HG03558 (cell line): ENCODE results near the gene FIBP.
"Not testable (repeated sequence)": the region's sequence is repeated elsewhere in the genome, so short reads cannot be mapped to it uniquely, and the experiment has no call there.

ENCODE experiments used
- ATAC-seq: cut with Tn5 transposase; IDR thresholded peaks from one replicate; pipeline ENCODE4 v1.9.1; 2021; ENCODE audit warnings: moderate number of reproducible peaks; ENCODE audit not compliant: unreplicated experiment; ENCODE audit errors: extremely low read depth

Gene FIBP

DNA sequence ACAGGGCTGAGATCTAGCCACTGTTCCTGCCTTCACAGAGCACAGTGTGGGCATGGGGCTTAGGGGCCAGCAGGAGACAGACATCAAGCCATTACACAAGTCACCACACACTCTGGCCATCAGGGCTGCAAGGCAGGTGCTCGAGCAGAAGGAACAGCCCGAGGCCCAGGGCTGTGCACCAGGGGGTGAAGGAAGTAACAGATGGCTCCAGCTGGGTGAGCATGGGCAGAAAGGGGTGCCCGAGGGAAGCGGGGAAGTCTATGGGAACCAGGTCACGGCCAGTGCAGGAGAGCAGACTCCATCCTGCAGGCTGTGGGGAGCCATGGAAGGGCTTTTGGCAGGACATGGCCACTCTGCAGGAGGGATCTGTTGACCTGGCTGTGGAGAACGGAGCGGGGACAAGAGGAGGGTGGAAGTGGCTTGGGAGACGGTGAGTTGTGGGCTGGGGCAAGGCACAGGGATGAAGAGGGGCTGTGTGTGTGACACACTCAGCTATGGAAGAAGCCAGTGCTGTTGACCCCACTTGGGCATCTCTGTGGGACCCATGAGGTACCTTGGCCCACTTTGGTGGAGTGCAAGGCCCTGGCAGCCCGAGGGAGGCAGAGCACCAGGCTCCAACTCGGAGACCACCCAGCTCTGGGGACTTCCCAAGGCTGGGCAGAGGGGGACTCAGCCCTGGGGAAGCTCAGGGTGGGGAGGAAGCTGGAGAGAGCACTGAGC is 27.0 kb upstream of the FIBP start:
- no peak for ATAC-seq

DNA sequence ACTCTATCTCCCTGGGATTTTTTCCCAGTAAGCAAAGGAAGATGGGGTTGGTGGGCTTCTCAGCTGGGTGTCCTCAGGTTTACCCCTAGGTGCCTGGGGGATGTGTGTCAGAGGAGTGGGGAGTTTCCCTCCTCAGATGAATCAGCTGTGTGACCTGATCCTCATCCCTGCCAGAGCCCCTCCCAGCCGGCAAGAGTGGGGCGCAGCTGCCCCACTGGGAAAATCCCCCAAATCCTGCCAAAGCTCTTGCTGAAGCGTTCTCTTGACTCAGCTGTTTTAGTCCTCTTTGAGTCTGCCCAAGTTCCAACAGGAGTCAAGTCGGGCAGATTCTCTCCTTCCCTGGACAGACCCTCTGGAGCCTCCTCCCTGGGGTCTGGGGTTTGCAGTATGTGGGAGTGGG is 24.6 kb upstream of the FIBP start:
- no peak for ATAC-seq

DNA sequence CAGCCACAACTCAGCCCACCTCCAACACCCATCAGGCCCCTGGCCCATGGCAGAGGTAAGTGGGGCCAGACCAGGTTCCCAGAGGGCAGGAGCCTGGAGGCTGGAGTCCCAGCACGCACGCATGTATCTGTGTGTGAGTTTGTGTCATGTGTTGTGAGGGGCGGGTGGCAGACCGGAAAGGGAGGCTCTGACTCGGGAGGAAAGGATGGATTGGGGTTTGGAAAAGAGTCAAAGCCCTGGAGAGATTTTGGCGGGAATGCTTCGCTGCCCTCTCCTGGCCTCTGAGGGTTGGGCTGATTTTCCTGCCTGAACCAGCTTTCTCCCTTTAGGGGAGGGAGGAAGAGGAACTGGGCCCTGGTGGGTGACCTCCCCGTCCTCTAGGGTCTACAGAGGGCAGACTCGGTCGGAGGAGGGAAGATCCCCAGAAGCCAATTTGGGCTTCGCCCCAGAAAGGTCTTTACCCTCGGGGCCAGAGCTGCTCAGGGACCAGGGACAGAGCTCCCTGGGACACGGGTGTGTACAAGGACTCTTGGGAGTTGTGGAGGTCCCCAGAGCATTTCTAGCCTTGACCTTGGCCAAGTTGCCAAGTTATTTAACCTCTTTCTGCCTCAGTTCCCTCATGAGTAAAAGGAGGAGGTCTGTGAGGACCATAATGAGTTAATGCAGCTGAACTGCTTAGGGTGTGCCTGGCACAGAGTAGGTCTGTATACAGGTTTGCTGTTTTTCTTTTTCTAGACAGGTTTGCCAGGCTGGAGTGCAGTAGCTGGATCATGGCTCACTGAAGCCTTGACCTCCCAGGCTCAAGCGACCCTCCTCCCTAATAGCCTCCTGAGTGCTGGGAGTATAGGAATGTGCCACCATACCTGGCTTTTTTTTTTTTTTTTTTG is 23.7 kb upstream of the FIBP start:
- no peak for ATAC-seq

DNA sequence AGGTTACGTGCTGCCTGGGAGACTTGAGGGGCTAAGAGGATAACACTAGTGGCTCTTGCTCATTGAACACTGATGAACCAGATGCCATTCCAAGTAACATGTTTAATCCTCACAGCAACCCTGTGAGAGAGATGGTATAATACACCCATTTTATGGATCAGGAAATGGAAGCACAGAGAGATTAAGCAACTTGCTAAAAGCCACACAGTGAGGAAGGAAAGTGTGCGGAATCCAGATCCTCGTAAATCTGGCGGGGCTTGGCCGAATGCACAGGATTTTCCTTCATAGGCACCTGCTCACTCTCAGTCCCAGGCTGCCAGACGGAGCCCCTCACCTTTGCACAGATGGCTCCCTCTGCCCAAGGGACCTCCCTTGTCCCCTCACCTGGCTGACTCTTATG is 19.6 kb upstream of the FIBP start:
- no peak for ATAC-seq

DNA sequence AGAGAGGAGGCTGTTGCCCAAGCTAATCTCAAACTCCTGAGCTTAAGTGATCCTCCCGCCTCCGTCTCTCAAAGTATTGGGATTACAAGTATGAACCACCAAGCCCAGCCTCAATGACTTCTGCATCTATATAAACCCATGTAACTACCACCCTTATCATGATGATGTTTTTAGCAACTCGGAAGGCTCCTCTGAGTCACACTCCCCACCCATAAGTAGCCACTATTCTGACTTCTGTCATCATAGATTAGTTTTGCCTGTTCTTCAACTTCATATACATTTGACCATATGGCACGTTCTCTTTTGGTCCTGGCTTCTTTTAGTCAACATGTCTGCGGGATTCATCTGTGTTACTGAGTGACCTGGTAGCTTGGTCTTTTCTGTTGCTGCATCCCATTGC is 18.3 kb upstream of the FIBP start:
- no peak for ATAC-seq

DNA sequence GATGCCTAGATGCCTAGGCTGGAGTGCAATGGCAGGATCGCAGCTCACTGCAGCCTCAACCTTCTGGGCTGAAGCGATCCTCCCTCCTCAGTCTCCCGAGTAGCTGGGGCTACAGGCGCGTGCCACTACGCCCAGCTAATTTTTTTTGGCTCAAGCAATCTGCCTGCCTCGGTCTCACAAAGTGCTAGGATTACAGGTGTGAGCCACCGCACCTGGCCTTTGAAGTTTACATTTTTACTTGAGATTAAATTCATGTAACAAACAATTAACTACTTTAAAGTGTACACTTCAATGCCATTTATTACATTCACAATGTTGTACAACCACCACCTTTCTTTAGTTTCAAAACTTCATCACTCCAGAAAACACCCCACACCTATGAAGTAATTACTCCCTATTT is 15.4 kb upstream of the FIBP start:
- no peak for ATAC-seq

DNA sequence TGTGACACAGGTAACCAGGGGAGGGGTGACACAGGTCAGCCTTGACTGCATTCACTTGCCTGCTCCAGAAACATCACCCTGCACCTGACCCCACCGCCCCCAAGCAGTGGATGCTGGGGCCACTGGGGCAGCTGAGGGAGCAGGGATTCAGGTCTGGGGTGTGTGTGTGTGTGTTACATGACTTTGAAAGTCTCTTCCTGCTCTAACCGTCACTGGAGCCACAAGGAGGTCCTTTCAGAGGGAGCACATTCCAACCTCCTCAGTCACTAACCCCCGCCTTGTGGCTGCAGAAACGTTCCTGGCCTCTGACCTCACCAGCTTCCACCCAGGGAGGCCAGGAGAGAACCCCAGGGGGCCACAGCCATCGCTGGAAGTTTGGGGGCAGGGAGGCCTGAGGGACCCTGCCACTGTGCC is 14.8 kb upstream of the FIBP start:
- no peak for ATAC-seq

DNA sequence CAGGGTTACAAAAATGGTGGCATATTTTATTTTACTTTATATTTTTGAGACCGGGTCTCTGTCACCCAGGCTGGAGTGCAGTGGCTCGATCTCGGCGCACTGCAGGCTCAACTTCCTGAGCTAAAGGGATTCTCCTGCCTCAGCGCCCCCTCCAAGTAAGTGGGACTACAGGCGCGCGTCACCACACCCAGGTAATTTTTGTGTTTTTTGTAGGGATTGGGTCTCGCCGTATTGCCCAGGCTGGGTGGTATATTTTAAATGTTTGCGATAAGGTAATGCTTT is 12.6 kb upstream of the FIBP start:
- ATAC-seq, result no peak

DNA sequence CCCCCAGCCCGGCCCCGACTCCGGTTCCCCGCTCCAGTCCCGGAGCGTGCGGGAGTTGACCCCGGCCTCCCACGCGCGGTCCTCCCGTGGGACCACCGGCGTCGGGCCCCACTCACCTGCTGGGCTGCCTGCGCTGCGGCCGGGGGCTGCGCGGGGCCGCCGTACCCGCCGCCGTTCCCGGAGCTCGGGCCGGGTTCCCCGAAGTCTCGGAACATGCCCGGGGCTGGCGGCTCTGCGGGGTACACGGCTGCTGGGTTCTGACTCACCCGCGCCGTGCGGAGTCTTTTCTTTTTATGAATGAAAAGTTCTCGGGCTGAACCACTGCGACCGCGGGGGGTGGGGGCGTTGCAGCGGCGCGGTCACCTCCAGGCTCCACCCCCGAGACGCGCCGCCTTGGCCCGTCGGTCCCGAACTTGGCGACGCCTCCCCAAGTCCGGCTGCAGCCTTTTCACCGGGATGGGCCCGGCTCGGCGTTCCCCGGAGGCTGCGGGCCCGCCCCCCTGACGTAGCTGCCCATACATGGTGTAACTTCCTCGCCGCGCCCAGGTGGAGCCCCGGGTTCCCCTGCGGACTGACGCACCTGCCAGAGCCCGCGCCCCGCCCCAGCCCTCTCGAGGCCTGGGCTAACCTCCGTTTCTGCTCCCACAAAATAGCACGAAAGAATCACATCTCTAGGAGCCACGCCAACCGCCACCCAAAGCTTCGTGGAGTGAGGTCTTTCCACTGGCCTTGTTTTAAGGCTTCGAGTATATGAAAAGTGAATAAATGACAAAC is 12.0 kb upstream of the FIBP start, which contains the start of gene FOSL1:
TSS of gene FOSL1 (minus strand) at position 264 of the 774 bp plus-strand sequence. CDS start at position 215, 49 bp downstream.
- ATAC-seq, result peak; percentile 50

DNA sequence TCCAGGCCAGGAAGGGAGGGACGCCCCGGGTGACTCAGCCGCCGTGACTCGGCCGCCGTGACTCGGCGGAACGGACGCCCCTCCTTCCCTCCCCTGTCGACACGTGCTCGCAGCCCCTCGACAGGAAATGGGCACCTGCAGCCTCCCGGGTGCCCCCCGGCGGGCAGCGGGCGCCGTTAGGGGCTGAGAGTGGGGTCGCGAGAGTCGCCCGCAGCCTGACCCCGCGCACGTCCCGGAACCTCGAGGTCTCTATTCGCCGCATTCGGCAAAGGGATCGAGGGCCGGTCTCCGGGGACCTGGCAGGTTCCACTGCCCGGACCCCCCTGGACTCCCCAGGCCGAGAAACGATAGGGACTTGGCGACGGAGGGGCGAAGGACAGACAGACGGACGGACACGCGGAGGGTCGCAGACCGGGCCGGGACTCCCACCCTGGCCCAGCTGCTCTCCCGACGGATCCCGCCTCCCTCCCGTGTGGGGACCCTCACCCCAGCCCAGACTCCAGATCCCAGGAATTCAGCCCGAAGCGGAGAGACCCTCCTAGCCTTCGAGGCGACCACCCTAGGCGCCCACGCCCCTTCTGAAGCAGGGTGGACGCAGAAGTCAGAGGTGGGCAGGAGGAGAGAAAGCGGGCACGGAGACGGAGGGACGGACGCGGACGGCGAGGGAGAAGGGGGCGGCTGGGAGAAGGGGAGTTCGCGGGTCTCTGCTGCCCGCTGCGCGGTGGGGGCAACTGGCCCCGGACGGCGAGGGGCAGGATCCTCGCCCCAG is 11.3 kb upstream of the FIBP start:
- no peak for ATAC-seq

DNA sequence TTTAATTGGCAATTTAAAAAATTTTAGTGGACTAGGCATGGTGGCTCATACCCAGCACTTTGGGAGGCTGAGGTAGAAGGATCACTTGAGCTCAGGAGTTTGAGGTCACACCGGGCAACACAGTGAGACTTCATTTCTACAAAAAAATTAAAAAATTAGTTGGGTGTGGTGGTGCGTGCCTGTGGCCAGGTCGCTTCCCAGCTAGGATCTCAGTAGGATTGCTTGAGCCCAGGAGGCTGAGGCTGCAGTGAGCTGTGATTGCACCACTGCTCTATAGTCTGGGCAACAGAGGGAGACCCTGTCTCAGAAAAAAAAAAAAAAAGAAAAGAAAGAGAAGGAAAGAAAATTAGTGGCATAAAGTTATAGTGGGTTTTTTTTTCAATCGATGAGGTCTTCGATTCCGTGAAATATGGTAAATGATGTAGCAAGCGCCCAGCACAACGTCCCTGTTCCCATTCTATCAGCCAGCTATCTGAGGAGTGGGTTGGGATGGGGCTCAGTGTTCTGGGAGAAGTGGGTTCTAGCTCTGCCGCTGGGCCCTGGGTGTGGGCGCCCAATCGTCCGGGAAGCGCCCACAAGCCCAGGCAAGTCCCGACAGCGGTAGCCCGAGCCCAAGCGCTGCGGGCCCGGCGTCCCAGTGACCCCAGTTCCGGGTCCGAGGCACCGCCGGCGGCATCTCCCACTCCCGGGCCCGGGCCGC is 10.5 kb upstream of the FIBP start:
- no peak for ATAC-seq

DNA sequence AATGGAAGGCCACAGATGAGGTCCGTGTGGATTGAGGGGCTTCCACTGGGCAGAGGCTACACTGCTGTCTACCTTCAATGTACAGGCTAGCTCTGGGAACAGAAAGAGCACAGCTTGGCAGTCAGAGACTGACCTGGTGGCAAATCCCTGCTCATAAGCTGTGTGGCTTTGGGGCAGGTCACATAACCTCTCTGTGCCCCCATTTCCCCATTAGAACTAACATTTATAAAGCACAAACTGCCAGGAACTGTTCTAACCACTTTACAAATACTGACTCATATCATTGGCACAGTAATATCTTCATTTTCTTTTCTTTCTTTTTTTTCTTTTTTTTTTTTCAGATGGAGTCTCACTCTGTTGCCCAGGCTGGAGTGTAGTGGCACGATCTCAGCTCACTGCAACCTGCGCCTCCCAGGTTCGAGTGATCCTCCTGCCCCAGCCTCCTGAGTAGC is 8.8 kb upstream of the FIBP start:
- ATAC-seq, result no peak

DNA sequence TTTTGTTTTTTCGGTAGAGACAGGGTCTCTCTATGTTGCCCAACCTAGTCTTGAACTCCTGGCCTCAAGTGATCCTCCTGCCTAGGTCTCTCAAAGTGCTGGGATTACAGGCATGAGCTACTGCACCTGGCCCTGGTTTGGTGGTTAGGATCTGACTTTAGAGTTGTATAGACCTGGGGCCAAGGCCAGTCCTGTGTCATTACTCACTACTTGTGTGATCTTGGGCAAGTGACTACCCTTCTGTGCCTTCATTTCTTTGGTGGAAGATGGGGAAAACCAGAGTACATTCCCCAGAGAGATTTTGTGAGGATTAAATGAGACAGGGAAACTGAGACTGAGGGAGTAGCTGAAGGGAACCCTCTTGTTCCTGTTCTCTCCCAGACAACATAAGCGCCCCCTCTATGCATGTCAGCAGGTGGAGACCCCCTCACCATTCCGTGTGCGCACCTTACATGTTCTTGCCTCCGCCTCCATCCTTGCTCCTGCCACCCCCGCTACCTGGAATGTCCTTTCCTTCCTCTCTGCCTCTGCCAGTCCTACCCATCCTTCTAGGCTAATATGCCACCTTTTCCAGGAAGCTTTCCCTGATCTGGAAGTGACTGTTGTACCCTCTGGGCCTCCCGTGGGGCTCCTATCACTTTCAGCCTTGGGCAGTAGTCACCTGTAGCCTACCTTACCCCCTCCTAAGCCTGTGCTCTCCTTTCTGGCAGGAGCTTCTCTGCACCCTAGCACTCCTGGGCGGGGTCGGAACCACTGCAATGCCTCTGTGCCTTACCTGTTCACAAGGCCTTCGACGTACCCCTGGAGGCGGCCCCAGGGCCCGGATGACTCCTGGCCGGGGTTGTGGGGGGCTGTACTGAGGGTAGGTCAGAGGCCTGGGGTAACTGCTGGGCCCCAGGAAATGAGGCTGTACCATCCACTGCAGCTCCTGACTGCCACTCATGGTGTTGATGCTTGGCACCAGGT is 8.0 kb upstream of the FIBP start:
- no peak for ATAC-seq

DNA sequence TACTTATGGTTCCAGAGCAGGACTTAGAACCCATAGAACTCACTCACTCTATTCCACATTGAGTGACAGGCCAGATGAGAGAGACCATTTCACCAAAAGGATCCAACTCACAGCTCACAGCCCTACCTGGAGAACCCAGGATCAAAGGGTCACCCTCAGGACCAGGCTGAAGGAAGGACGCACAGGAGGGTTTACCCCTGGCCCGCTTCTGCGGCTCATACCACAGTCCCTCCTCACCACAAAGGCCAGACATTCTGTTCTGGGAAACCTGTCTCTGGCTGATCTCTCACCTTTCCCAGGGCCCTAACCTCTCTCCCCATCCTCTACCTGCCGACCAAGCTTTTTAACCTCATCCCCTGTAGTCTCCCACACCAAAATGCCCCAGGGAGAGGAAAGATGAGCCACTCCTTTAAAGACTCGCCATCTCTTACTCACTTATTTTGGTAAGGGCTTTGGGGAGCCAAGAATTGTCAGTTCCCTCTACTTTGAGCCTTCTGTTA is 7.3 kb upstream of the FIBP start:
- ATAC-seq, result no peak

DNA sequence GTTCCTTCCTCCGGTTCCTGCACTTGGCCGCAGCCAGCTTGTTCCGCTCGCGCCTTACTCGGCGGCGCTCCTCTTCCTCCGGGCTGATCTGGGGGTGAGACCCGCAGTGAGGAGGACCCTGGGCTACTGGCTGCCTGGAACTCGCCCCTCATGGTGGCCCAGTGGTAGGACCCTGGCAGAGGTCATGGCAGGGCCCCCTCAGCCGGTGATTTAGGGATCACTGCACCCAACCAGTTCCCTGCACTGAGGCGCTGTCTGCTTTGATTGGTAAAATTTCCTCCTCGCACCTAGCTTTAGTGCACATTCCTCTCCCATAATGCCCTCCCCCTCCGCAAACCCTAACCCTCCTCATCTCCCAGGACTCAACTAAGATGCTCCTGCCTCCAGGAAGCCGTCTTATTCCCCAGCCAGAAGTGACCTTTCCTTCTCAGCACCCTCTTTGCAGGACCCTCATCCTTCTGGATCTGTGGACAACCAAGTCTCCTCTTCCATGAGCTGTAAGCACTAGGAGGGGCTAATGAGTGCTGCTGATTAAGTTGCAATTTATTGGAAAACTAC is 5.8 kb upstream of the FIBP start:
- no peak for ATAC-seq

DNA sequence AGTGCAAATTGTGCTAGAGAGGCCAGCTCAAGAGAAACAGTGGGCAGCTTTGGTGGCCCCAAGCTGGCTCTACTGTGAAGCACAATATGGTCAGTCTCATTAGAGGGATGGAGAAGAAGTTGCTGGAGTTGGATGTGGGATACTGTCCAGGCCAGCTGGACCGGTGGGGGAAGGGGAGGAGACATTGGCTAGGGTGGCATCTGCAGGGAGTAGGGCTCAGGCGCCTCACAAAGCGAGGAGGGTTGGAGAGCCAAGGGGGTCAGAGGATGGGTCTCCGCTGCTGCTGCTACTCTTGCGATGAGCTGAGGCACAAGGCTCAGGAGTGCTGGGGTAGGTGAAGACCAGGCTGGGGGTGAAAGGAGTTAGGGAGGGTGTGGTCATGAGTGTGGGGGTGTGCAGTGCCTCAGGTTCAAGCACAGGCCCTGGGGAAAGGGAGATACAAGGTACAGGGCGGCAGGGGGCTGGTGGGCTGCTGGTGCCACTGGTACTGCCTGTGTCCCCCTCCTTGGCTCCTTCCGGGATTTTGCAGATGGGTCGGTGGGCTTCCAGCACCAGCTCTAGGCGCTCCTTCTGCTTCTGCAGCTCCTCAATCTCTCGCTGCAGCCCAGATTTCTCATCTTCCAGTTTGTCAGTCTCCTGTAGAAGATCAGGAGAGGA is 4.5 kb upstream of the FIBP start:
- ATAC-seq, result no peak

DNA sequence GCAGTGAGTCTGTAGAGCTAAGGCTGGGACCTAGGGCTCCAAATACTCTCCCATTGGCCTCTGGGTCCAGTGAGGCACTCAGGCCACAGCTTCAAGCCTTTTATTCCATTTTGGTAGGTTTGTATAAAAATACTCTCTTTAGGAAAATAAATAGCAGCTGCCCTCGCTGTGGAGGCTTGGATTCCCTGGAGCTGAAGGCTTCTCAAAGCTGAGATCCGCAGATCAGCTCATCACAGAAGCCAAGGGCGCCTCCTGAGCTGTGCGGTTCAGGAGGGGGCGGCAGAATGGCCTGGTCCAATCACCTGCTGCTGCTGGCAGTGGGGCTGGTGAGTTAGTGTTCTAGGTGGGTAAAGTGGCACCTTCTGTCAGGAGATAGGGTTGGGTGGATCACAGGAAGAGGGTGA is 3.9 kb upstream of the FIBP start:
- not testable (repeated sequence) for ATAC-seq
